Astrocyte (in vitro differentiated cells and primary cell): ENCODE results near the gene IFNA21. TPM values are rescaled to one million over a fixed set of nuclear protein-coding genes. Genes with fewer than 3 reads are reported as not detected.

ENCODE experiments used
- DNase-seq: peaks from one replicate; pipeline ENCODE4 v3.0.0-alpha.2; 2010; ENCODE audit warnings: low read depth
- FAIRE-seq: peaks from 2 replicates; lab custom pipeline; 2011; peaks lifted over from hg19 to GRCh38; lab: Jason Lieb, UNC
- H2AFZ ChIP-seq: 2 replicates; pipeline ENCODE4 v1.6.0; 2012; ENCODE audit warnings: low read depth, low read length, inconsistent platforms
- H3K27ac ChIP-seq: 2 replicates; pipeline ENCODE4 v1.5.1; 2011; ENCODE audit warnings: low read depth, low read length, inconsistent platforms
- H3K27me3 ChIP-seq: 2 replicates; pipeline ENCODE4 v1.6.0; 2011; ENCODE audit warnings: low read length, inconsistent platforms; ENCODE audit not compliant: insufficient read depth
- H3K36me3 ChIP-seq: 2 replicates; pipeline ENCODE4 v1.5.1; 2011; ENCODE audit warnings: low read length, inconsistent platforms; ENCODE audit not compliant: insufficient read depth
- H3K4me1 ChIP-seq: 2 replicates; pipeline ENCODE4 v1.5.1; 2011; ENCODE audit warnings: low read length, inconsistent platforms; ENCODE audit not compliant: insufficient read depth
- H3K4me2 ChIP-seq: 2 replicates; pipeline ENCODE4 v1.6.0; 2012; ENCODE audit warnings: low read length, inconsistent platforms
- H3K4me3 ChIP-seq: 2 replicates; pipeline ENCODE4 v1.5.1; 2011; ENCODE audit warnings: low read depth, mild to moderate bottlenecking, low read length, inconsistent platforms; ENCODE audit not compliant: insufficient read depth
- H3K79me2 ChIP-seq: 2 replicates; pipeline ENCODE4 v1.6.0; 2012; ENCODE audit warnings: mild to moderate bottlenecking, low read length, inconsistent platforms; ENCODE audit not compliant: insufficient read depth
- H3K9ac ChIP-seq: 2 replicates; pipeline ENCODE4 v1.6.0; 2012; ENCODE audit warnings: mild to moderate bottlenecking, low read length, inconsistent platforms
- H3K9me3 ChIP-seq: 2 replicates; pipeline ENCODE4 v1.5.1; 2012; ENCODE audit warnings: low read depth, mild to moderate bottlenecking, low read length, inconsistent platforms; ENCODE audit not compliant: insufficient read depth
- H4K20me1 ChIP-seq: 2 replicates; pipeline ENCODE4 v1.6.0; 2012; ENCODE audit warnings: low read length, inconsistent platforms; ENCODE audit not compliant: insufficient read depth
- H3K27ac Mint-ChIP-seq: one replicate; pipeline ENCODE4 v1.8.0; 2021; ENCODE audit warnings: mild to moderate bottlenecking, mixed read lengths; ENCODE audit not compliant: unreplicated experiment
- H3K27me3 Mint-ChIP-seq: one replicate; pipeline ENCODE4 v1.8.0; 2021; ENCODE audit warnings: low read depth, mixed read lengths; ENCODE audit not compliant: unreplicated experiment
- H3K36me3 Mint-ChIP-seq: one replicate; pipeline ENCODE4 v1.8.0; 2021; ENCODE audit warnings: low read depth, mixed read lengths; ENCODE audit not compliant: unreplicated experiment
- H3K4me1 Mint-ChIP-seq: one replicate; pipeline ENCODE4 v1.8.0; 2021; ENCODE audit warnings: low read depth, mixed read lengths; ENCODE audit not compliant: unreplicated experiment
- H3K4me3 Mint-ChIP-seq: one replicate; pipeline ENCODE4 v1.8.0; 2021; ENCODE audit warnings: mild to moderate bottlenecking, moderate library complexity, mixed read lengths; ENCODE audit not compliant: unreplicated experiment
- H3K9me3 Mint-ChIP-seq: one replicate; pipeline ENCODE4 v1.8.0; 2021; ENCODE audit warnings: mild to moderate bottlenecking, mixed read lengths; ENCODE audit not compliant: unreplicated experiment
- CTCF ChIP-seq: IDR thresholded peaks from 2 replicates; pipeline ENCODE4 v1.5.1; 2011; ENCODE audit warnings: low read depth, mild to moderate bottlenecking, inconsistent platforms, low read length, moderate library complexity; ENCODE audit not compliant: insufficient read depth
- EZH2 ChIP-seq: IDR thresholded peaks from 2 replicates; pipeline ENCODE4 v1.6.1; 2012; ENCODE audit warnings: mild to moderate bottlenecking, low read length, inconsistent platforms; ENCODE audit not compliant: insufficient read depth
- total RNA-seq: library from RNA; stranded (reverse); gene quantifications from 2 replicates; pipeline ENCODE4 v1.2.1, GENCODE V29; 2021

IFNA21 gene
- total RNA-seq, 1 donor from 2014 or later = not detected

GRCh38 chr9:21174671-21175070 is 8.2 kb upstream of the IFNA21 start:
- no peak for FAIRE-seq
- H3K27ac Mint-ChIP-seq = no peak overlapping the region
- H2AFZ ChIP-seq = no peak overlapping the region
- H3K4me3 Mint-ChIP-seq = no peak overlapping the region
- DNase-seq = no peak
- no peak for TF ChIP-seq EZH2
- TF ChIP-seq CTCF = no peak
- no peaks in the 10 kb centered on the region for H3K9me3 ChIP-seq
- H3K27me3 Mint-ChIP-seq = peaks cover 9% of the 10 kb centered on the region
- no peak overlapping the region for H3K27ac ChIP-seq
- H3K36me3 ChIP-seq = no peaks in the 10 kb centered on the region
- no peak overlapping the region for H3K9ac ChIP-seq
- no peak overlapping the region for H3K4me3 ChIP-seq
- H3K79me2 ChIP-seq = no peaks in the 10 kb centered on the region
- no peaks in the 10 kb centered on the region for H4K20me1 ChIP-seq
- H3K4me1 Mint-ChIP-seq = peaks cover 3% of the 10 kb centered on the region
- no peak overlapping the region for H3K4me2 ChIP-seq
- no peaks in the 10 kb centered on the region for H3K9me3 Mint-ChIP-seq
- H3K36me3 Mint-ChIP-seq = no peaks in the 10 kb centered on the region
- no peaks in the 10 kb centered on the region for H3K4me1 ChIP-seq
- H3K27me3 ChIP-seq = peaks cover 3% of the 10 kb centered on the region

- Histone ChIP-seq H3K27ac (no peak overlapping the region), H3K9me3 (no peaks in the 10 kb centered on the region), H3K4me1 (no peaks in the 10 kb centered on the region), H3K36me3 (no peaks in the 10 kb centered on the region), H3K79me2 (no peaks in the 10 kb centered on the region), H3K4me2 (no peak overlapping the region), H3K9ac (no peak overlapping the region), H2AFZ (no peak overlapping the region), H4K20me1 (no peaks in the 10 kb centered on the region), H3K4me3 (no peak overlapping the region), H3K27me3 (peaks cover under 1% of the 10 kb centered on the region)
- H3K9me3 Mint-ChIP-seq = no peaks in the 10 kb centered on the region
- H3K36me3 Mint-ChIP-seq = no peaks in the 10 kb centered on the region
- H3K4me3 Mint-ChIP-seq = no peak overlapping the region
- H3K27ac Mint-ChIP-seq = no peak overlapping the region
- H3K27me3 Mint-ChIP-seq = peaks cover 5% of the 10 kb centered on the region
- FAIRE-seq (no peak), DNase-seq (no peak)
- H3K4me1 Mint-ChIP-seq = peaks cover 3% of the 10 kb centered on the region
- no peak for TF ChIP-seq EZH2
- TF ChIP-seq CTCF = no peak
Measured at GRCh38 chr9:21172156-21172555, 5.7 kb upstream of the IFNA21 start.

GRCh38 chr9:21171351-21171750 is 4.9 kb upstream of the IFNA21 start:
- H3K4me3 Mint-ChIP-seq = no peak overlapping the region
- Histone ChIP-seq H2AFZ (no peak overlapping the region), H4K20me1 (no peaks in the 10 kb centered on the region), H3K79me2 (no peaks in the 10 kb centered on the region), H3K4me1 (no peaks in the 10 kb centered on the region), H3K27ac (no peak overlapping the region), H3K36me3 (no peaks in the 10 kb centered on the region), H3K9me3 (no peaks in the 10 kb centered on the region), H3K4me3 (no peak overlapping the region), H3K4me2 (no peak overlapping the region), H3K9ac (no peak overlapping the region), H3K27me3 (no peaks in the 10 kb centered on the region)
- TF ChIP-seq CTCF (no peak), EZH2 (no peak)
- no peaks in the 10 kb centered on the region for H3K9me3 Mint-ChIP-seq
- no peaks in the 10 kb centered on the region for H3K36me3 Mint-ChIP-seq
- H3K4me1 Mint-ChIP-seq = peaks cover 3% of the 10 kb centered on the region
- H3K27ac Mint-ChIP-seq = no peak overlapping the region
- DNase-seq (no peak), FAIRE-seq (no peak)
- peaks cover 2% of the 10 kb centered on the region for H3K27me3 Mint-ChIP-seq
